ENCODE results near the gene C10orf105.

The C10orf105 gene, protein sequence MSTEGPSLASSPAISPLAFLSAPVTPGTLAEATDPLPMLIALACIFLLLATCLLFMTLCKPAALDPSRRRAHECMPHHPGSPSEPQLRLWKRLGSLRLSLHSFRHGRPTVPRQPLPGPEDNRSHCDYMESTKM

DNA sequence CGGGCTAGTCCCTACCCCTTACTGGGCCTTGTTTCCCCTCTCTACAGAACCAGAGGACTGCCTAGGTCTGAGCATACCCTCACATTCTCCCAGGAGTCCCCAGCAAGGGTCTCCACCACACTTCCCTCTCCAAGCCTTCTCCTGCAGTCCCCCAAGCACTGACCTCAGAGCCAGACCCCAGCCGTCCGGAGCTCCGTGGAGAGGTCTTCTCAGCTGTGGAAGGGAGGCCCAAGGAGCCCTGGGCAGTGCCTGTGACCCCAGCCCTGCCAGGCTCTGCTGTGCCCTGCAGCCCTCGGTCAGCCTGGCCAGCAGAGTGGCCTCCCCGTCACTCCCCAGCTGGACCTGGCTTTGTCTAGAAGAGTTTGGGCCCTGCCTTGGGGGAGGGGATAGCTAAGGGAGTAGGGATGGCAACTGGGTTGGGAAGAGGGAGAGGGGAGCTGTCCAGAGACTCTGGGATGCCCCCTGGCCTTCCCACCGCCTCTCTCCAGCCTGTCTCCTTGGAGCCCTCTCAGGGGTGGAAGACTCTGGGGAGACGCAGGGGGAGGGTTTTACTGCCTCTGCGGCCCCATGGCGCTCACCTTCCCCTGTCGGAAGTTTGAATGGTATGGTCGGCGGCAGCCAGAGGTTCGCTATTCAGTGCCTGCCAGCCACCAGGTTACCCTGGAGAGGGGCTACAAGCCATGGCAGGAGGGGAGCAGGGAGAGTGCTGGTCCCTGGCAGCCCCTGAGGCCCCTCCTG, at the start of gene C10orf105:
TSS of gene C10orf105 (minus strand) at position 315 of the 738 bp plus-strand sequence. CDS start 3,441 bp downstream, outside the sequence.
- Histone ChIP-seq H2AFZ (ENCODE audit: low read depth, low read length) (no peak within 1 kb of the TSS), H3K4me3 (ENCODE audit: low read length) (no peak within 1 kb of the TSS), H3K9me3 (ENCODE audit: low read length) (no peaks in the 10 kb centered on the region), H3K4me1 (ENCODE audit: insufficient read depth, low read length) (no peaks in the 10 kb centered on the region), H3K36me3 (ENCODE audit: insufficient read depth, low read length) (no peaks in the 10 kb centered on the region), H3K27me3 (ENCODE audit: insufficient read depth, low read length) (peaks cover 11% of the 10 kb centered on the region)

DNA sequence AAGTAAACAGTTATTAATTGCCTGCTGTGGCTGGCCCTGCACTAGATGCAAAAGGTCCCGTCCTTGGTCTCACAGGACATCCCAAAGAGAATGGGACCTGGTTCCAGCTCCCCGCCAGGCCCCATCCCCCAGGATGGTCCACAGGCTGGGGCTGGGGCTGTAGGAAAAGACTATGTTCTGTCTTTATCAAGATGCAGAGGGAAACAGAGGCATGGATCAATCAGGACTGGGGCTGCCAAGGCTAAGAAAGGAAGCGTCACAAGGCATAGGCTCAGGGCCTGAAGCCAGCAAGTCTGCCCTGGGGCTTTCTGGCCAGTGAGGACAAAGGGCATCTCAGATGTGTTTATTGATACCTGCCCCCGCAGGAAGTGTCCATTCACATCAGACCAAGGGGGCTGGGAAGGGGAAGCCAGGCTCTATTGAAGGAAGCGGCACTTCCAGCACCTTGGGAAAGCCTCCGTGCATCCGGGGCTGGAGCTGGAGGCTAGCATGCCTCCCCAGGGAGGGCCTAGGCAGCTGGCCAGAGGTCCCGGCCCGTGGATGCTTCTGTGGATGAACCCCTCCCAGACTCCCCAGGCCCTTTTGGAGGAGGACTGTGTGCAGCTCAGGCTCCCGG, 48.0 kb upstream of the C10orf105 start:
- Histone ChIP-seq H3K4me1 (ENCODE audit: insufficient read depth, low read length) (peaks cover 2% of the 10 kb centered on the region), H3K27me3 (ENCODE audit: insufficient read depth, low read length) (peaks cover 23% of the 10 kb centered on the region), H3K9me3 (ENCODE audit: low read length) (no peaks in the 10 kb centered on the region), H3K4me3 (ENCODE audit: low read length) (no peak overlapping the region), H3K36me3 (ENCODE audit: insufficient read depth, low read length) (no peaks in the 10 kb centered on the region), H2AFZ (ENCODE audit: low read depth, low read length) (no peak overlapping the region)

DNA sequence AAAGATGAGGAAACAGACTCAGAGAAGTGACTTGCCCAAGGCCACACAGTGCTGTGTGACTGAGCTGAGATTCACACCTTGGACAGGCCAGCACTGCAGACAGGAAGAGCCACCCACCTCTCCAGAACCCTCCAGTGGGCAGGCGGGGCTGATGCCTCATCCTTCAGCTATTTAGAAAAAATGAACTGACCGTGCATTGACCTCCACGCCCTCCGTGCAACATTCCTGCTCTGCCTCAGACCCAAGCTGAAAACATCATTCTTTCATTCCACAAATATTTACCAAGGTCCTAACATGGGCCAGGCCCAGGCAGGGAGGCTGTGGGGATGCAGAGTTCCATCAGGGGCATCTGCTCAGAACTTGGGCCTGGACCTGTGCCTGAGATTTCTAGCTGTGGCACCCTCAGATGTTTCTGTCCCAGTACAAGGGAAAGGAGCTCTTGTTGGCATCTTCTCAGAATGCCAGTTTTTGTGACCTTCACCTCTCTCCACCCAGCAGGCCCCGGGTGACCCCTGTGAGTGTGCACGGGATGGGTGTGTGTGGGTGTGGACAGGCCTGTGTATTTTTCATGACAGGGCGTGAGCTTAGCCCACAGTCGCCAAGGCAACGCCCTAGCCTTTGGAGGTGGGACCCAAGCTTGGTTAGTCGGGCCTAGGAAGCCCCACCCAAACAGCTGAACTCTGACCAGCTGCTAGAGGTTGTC, 47.3 kb upstream of the C10orf105 start:
- H2AFZ ChIP-seq (ENCODE audit: low read depth, low read length): no peak overlapping the region
- H3K36me3 ChIP-seq (ENCODE audit: insufficient read depth, low read length): no peaks in the 10 kb centered on the region
- H3K4me1 ChIP-seq (ENCODE audit: insufficient read depth, low read length): peaks cover 2% of the 10 kb centered on the region
- no peak overlapping the region for H3K4me3 ChIP-seq (ENCODE audit: low read length)
- no peaks in the 10 kb centered on the region for H3K9me3 ChIP-seq (ENCODE audit: low read length)
- peaks cover 17% of the 10 kb centered on the region for H3K27me3 ChIP-seq (ENCODE audit: insufficient read depth, low read length)

DNA sequence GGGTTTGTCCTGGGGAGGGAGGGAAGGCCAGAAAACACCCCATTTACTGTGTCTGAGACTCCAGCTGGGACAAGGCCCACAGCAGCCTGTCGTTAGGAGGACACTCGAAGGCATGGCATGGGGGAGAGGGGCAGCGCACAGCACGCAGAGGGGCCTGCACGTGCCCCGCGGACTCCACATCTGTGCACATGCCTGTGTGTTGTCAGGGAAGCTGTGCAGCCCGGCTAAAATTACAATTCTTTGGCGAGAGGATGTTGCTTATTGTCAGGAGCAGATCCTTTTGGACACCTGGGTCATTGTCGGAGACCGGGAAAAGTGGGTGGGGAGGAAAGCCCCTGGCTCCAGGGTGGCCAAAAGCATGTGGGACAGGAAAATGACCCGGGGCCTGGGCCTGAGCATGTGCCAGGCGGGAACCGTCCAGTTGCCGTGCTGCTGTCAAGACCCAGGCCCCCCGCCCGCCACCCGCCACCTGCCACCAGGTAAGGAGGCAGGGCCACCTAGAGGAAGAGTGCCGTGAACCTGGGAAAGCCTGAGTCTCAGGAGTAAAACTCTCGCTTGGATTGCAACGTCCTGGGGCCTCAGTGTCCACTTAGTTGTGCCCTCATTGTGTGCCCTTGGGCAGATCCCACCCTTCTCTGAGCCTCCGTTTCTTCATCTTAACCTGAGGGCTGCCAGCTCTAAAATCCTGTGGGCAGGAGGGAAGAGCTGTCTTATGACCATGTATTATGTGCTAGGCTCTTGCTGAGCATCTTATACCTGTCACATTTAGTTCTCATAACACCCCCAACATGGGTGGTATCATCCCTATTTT, 46.5 kb upstream of the C10orf105 start:
- Histone ChIP-seq H3K4me1 (ENCODE audit: insufficient read depth, low read length) (peaks cover 2% of the 10 kb centered on the region), H3K27me3 (ENCODE audit: insufficient read depth, low read length) (peaks cover 15% of the 10 kb centered on the region), H3K36me3 (ENCODE audit: insufficient read depth, low read length) (no peaks in the 10 kb centered on the region), H3K4me3 (ENCODE audit: low read length) (no peak overlapping the region), H2AFZ (ENCODE audit: low read depth, low read length) (no peak overlapping the region), H3K9me3 (ENCODE audit: low read length) (no peaks in the 10 kb centered on the region)

DNA sequence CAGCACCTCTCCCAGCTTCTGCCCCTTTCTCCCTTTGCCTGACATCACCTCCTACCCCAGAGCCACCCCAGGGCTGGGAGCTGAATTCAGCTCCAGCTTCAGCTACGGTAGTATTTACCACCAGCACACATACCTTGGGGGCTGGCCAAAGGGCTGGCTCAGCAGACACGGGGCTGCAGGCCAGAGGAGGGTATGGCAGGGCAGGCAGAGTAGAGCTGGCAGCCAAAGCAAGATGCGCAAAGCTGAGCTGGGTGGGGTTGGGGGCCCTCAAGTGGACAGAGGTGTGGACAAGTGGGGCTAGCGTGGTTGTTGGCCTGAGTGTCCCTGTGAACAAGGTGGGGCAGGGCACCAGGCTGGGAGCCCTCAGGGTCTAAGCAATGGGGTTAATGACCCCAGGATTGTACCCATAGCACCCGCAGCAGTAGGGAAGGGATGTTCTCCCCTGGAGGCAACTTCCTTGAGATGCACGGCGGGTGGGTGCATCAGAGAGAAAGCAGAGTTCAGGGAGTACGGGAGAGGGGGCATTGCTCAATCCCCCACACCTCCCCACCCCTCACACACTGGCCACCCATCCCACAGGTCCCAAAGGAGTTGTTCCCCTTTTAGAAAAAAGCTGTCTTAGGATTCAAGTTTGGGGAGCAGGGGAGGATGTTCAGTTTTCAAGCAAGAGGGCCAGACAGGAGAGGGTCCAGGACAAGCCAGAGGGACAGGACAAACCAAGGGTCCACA, 45.8 kb upstream of the C10orf105 start:
- Histone ChIP-seq H2AFZ (ENCODE audit: low read depth, low read length) (no peak overlapping the region), H3K9me3 (ENCODE audit: low read length) (no peaks in the 10 kb centered on the region), H3K36me3 (ENCODE audit: insufficient read depth, low read length) (no peaks in the 10 kb centered on the region), H3K4me1 (ENCODE audit: insufficient read depth, low read length) (peaks cover 2% of the 10 kb centered on the region), H3K27me3 (ENCODE audit: insufficient read depth, low read length) (peaks cover 13% of the 10 kb centered on the region), H3K4me3 (ENCODE audit: low read length) (no peak overlapping the region)

DNA sequence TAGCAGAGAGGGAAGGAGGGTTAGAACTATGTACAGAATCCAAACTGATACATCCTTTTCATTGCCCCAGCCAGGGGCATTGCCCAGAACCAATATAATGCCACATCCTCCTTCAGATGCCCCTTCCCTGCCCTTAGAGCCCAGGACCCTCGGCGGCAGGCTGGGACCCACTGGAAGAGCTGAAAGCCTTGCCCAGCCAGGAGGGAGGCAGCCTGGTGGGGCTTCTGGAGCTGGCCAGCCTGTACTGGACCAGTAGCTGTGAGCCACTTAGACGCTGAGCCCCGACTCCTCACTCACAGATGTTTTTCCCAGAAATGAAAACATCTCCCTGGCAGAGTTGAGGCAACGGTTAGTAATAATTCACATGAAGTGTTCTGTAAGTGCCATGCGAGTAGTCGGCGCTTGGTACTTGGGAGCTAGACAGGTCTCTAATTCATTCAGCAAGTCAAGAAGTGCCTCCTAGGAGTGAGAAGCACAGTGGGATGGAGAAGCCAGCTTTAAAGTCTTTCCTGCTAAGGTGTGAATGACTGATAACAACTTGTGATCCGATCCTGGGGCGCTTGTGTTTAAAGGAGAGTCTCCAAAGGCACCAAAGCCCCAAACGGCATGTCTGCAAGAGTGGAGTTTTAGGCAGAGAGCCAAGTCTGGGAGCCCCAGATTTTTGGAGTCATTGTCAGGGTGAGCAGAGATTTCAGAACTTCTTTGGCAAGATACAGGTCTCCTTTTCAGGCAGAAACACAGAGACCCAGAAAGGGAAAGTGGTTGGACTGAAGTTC, 44.0 kb upstream of the C10orf105 start:
- H3K36me3 ChIP-seq (ENCODE audit: insufficient read depth, low read length): no peaks in the 10 kb centered on the region
- no peak overlapping the region for H2AFZ ChIP-seq (ENCODE audit: low read depth, low read length)
- H3K4me3 ChIP-seq (ENCODE audit: low read length): no peak overlapping the region
- H3K9me3 ChIP-seq (ENCODE audit: low read length): no peaks in the 10 kb centered on the region
- H3K4me1 ChIP-seq (ENCODE audit: insufficient read depth, low read length): peaks cover 2% of the 10 kb centered on the region
- peaks cover 13% of the 10 kb centered on the region for H3K27me3 ChIP-seq (ENCODE audit: insufficient read depth, low read length)

DNA sequence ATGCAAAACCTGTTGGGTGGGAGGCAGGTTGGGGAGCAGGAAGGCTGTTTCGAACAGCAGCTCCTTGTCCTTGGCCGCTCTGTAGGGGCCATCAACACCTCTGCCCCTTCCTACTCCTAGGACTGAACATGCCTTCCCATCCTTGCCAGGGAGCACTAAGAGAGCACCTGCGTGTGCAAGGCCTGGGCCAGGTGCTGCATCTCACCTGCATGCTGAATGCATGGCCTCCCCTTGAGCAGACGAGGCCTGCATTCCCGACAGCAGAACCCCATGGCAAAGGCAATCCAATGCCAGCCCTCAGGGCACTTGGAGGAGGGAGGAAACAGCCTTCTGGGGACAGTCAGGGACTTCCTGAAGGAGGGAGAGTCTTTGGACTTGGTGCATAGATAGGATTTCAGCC, 42.7 kb upstream of the C10orf105 start:
- Histone ChIP-seq H3K9me3 (ENCODE audit: low read length) (no peaks in the 10 kb centered on the region), H3K36me3 (ENCODE audit: insufficient read depth, low read length) (no peaks in the 10 kb centered on the region), H3K4me1 (ENCODE audit: insufficient read depth, low read length) (peaks cover under 1% of the 10 kb centered on the region), H2AFZ (ENCODE audit: low read depth, low read length) (no peak overlapping the region), H3K4me3 (ENCODE audit: low read length) (no peak overlapping the region), H3K27me3 (ENCODE audit: insufficient read depth, low read length) (peaks cover 19% of the 10 kb centered on the region)

DNA sequence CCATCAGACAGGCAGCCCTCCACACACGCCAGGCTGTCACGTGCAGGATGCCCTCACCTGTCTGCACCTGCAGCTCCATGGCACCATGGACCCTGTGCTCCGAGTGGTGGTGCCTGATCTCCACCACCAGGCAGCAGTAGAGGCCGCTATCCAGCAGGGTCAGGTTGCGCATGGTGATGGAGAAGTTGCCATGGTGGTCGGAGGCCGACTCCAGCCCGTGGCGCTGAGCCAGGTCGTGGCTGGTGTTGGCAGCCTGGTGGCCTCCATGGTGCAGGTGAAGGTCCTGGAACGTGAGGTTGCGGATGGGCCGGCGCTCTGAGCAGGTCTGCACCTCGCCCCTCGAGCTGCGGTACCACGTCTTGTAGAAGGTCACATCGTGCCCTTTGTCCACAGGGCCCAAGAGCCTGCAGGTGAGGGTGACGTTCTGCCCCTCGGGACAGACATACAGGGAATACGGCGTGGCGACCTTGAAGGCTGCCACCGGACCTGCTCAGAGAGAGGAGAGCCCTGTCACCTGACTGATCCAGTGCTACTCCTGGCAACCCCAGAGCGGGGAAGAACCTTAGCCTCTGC, 42.0 kb upstream of the C10orf105 start:
- Histone ChIP-seq H3K36me3 (ENCODE audit: insufficient read depth, low read length) (no peaks in the 10 kb centered on the region), H3K27me3 (ENCODE audit: insufficient read depth, low read length) (peaks cover 26% of the 10 kb centered on the region), H3K4me1 (ENCODE audit: insufficient read depth, low read length) (no peaks in the 10 kb centered on the region), H3K4me3 (ENCODE audit: low read length) (no peak overlapping the region), H2AFZ (ENCODE audit: low read depth, low read length) (no peak overlapping the region), H3K9me3 (ENCODE audit: low read length) (no peaks in the 10 kb centered on the region)

DNA sequence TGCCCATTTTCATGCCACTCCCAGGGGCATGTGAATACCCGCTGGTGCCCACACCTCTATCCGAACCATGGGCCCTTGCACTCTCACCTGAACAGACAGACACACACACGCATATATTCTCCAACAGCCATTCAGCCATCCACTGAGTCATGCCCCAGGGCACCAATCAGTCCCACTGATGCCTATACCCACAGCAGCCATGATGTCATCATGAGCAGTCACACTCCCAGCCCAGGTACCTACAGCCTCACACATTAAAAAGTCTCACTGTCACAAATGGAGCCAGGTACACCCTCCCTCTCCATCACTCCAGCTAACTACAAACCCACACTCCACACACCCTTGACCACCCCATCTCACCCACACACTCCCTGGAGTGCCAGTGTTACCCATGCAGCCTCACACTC, 41.5 kb upstream of the C10orf105 start:
- H3K4me1 ChIP-seq (ENCODE audit: insufficient read depth, low read length): no peaks in the 10 kb centered on the region
- H3K9me3 ChIP-seq (ENCODE audit: low read length): no peaks in the 10 kb centered on the region
- no peaks in the 10 kb centered on the region for H3K36me3 ChIP-seq (ENCODE audit: insufficient read depth, low read length)
- no peak overlapping the region for H2AFZ ChIP-seq (ENCODE audit: low read depth, low read length)
- no peak overlapping the region for H3K4me3 ChIP-seq (ENCODE audit: low read length)
- H3K27me3 ChIP-seq (ENCODE audit: insufficient read depth, low read length): peaks cover 31% of the 10 kb centered on the region

DNA sequence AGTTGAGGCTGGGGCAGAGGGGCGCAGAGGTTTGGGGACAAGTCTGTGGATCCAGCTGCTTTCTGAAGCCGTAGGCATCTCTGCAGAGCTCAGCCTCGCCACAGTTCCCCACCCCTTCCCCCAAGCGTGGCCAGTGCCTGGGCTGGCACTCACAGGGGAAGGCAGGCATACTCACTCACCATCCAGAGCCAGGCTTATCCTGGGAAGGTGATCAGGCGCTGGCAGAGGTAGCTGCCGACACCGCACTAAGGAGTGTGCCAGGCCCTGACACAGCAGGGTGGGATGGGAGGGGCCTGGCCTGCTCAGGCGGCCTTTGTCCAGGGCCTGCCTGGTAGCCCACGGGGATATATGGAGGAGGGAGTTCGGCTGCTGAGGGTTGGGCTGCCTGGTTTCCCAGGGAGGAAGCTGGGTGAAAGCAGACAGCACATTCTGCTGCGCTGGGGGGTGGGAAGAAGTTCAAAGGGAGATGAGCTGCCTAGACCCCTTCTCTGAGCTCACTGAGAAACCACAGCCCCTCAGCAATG, 37.9 kb upstream of the C10orf105 start:
- H3K4me3 ChIP-seq (ENCODE audit: low read length): no peak overlapping the region
- no peaks in the 10 kb centered on the region for H3K9me3 ChIP-seq (ENCODE audit: low read length)
- no peaks in the 10 kb centered on the region for H3K36me3 ChIP-seq (ENCODE audit: insufficient read depth, low read length)
- H3K27me3 ChIP-seq (ENCODE audit: insufficient read depth, low read length): peaks cover 34% of the 10 kb centered on the region
- H3K4me1 ChIP-seq (ENCODE audit: insufficient read depth, low read length): no peaks in the 10 kb centered on the region
- H2AFZ ChIP-seq (ENCODE audit: low read depth, low read length): no peak overlapping the region

Data from neuron (in vitro differentiated cells).